Activated CD8-positive, alpha-beta memory T cell treated with anti-CD3 and anti-CD28 coated beads, Interleukin-2, amount 50 U/mL, for 1 hour (primary cell): ENCODE data around the gene HOXA13.

Experiments used
- DNase-seq: peaks from one replicate; pipeline ENCODE4 v3.0.0-alpha.2; 2020; ENCODE audit errors: extremely low read depth

Gene HOXA13

DNA sequence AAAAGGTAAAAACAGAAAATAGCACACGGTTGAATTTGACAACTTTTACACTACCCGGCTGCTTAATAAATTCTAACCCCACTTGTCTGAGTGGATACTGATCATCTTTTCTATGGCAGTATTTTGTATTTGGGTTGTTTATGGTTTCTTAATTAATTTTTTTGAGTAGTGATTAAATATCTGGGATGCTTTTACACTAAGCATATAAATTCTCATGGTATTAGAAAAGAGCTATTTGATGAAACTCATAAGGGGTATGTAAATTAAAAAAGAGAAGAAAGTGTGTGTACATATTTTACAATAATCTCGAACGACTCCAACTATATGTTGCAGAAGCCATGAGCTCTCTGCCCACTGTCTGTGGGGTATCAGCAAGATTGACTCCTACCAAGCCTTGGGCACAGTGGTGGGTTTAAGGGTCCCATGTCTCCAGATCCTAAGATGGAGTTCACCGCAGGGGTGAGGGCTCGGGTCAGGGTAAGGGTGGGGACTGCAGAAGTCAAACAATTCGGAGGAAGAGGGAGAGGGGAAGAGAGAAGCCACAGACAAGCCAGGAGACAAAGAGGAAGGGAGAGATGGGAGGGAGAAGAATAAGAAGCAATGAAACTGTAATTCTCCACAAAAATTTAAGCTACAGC, 7.6 kb upstream of the HOXA13 start:
- DNase-seq, result no peak

DNA sequence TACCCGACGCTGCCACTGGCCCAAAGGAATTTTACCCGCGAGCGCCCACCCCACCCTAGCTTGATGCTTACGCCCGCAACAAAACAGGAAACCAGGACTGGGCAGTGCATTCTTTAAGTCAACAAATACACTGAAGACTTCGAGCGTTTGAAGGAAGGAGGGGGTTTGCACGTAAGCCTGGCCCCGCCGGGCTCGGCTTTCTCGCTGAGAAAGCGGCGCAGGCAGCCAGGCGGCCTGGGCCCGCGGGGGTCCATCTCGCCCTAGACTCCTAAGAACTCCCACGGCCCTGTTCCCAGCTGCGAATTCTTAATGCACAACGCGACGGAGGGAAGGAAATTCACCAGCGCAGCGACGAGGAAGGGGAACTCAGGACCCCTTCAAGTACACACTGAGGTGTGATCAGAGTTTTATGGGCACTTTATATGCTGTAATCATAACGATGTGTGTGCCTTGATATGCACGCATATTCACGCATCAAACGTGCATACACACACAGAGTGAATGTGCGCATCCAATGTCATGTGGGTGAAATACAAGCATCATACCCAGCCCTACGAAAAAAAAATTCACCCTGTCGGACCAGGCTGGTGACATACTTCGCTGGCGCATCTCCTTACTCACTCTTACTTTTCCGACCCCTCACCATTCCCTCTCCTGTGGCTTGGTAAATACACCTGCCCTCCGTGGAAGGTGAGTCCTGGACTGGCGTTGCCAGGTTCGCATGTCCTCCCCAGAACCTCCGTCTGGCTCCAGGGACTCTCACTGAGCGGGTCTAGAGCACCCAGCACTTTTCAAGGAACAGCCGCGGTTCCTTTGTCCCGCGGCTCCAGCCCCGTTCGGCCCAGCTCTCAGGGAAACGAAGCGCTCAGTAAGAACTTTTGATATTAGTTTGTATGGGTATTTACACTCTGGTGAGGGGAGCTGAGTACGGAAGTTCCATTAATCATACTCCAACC, 5.7 kb upstream of the HOXA13 start:
- DNase-seq, result no peak

DNA sequence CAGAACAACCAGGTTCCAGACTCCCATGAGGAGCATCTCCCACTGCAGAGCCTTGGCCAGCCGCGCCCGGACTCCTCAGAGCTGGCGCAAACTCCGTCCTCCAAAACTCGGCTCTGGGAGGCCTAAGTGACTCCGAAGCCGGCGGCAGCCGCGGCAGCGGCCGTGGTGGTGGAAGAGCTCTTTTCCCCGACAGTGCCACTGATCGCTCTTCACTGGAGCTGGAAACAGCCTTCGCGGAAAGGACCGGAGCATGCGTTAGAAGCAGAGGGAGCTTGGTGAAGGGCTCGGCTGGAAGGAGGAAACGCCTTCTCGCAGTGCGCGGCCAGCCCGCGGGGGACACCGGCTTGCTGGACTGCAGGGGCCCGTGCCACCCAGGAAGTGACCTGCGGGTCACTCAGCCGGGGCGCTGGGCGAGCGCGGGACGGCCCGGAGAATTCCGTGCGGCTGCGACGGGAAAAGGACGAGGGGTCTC, 5.0 kb upstream of the HOXA13 start:
- no peak for DNase-seq

DNA sequence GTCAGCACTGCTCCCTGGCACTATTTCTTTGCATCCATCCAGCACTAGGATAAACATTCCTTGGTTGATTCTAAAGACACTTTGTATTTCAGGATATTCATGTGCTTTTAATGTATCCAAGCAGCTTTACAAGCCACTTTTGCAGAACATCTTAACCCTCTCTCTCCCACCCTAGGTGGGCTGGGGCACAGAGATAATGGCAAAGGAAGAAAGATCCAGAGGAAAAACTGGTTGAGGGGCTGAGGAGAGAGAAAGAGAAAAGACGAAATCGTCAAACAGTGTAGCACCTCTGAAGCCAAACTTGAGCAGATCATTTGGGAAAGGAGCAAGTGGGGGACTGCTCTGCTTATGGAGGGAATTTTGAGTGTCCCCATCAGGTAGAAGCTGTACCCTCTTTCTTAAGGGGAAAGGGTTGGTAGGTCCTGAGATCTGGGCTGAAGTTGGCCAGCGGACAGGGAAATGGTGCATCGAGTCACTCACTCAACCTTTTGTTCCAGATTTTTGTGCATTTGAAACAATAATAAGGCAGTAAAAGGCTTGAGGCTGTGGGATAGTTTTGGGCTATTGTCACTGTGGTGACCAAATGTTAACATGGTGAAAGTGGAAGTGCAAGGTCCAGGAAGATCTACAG, 4.2 kb upstream of the HOXA13 start:
- DNase-seq, result no peak

DNA sequence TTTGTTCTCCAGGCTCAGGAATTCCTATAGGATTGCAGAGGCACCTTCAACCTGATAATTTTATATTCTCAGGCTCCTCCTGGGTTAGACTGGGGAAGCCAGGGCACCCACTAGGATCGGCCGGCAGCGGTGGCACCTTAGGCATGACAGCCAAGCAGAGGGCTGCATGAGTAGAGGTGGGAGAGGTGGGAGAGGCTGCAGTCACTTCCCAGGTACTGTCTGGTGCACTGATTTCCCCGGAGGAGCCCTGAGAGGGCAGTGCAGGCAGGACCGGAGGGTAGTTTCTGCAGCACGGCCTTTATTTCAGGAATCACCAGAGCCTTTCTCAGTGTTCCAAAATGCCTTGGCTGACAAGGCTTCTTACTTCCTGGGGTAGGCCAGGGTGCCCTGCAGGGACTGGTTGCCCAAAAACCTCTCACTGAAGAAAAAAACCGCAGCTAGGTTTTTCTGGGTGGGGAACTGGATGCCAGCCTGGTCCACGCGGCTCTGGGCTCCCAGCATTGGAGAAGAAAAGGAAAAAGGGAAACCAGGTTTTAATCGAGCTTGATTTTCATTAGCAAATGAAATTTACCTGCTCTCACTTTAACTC, 3.6 kb upstream of the HOXA13 start:
- DNase-seq, result no peak

DNA sequence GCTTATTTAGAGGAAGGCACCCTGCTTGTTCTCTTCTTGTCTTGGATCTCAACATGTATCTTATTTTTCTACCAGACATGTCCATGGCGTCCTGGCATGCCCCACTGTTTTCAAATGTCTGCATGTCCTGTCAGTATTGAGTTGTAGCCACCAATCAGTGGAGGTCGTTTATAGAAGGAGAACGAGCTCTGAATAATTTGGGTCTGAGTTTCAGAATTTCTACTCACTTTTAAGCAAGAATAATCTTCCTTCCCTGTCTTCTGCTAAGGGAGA, 2.9 kb upstream of the HOXA13 start:
- no peak for DNase-seq

DNA sequence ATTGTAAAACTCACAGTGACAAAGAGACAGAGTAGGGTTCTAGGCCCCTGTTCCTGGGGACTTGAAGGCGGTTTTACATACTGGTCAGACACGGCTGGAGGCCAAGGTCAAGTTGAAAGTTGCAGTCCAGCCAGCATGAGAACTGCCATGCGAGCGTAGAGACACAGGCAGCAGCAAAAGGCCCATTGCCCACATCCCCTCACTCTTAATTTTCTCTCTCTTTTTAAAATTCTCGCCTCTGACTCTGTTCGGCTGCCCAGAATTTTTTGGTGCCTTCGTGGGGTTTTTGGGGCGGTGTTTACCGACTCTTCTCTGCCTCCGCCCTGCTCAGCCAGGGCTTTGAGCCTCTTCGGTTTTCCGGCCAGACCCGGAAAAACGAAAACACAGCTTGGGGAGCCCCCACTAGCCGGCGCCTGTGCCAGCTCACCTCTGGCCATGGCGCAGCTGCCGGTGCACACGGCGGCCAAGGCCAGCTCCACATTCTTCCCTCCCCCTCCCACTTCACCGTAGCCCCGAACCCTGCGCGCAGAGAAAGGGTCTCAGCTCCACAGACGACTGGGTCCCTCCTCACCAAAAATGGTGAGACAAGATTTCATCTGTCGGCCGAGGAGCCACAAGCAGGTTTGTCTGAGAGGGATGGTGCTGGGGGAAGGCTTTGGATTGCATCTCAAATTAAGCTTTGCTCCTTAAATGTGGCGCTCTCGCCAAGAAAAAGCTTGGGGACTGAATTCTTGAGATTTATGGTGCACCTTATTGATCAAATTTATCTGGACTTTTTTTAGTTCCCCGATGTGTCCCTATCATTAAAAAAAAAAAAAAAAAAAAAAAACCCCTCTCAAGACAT, 2.3 kb upstream of the HOXA13 start:
- no peak for DNase-seq

DNA sequence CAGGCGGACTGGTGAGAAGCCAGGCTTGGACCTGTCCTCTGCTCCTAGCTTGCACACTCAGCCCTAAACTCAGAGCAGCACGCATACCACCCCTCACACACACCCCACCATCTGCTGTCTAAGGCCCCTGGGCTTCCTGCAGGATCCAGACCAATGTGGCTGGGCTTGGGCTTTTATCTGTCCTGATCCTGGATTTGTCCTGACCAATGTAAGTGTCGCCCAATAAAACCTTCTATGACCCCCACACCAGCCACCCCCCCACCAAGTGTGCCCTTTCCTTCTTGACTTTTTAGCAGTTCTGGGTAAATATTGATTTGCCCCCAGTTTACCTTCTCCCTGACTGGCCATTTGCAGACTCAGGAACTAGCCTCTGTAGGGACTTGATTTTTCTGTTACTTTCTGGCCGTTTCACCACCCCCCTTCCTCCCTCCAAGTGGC, 1.7 kb upstream of the HOXA13 start:
- no peak for DNase-seq

DNA sequence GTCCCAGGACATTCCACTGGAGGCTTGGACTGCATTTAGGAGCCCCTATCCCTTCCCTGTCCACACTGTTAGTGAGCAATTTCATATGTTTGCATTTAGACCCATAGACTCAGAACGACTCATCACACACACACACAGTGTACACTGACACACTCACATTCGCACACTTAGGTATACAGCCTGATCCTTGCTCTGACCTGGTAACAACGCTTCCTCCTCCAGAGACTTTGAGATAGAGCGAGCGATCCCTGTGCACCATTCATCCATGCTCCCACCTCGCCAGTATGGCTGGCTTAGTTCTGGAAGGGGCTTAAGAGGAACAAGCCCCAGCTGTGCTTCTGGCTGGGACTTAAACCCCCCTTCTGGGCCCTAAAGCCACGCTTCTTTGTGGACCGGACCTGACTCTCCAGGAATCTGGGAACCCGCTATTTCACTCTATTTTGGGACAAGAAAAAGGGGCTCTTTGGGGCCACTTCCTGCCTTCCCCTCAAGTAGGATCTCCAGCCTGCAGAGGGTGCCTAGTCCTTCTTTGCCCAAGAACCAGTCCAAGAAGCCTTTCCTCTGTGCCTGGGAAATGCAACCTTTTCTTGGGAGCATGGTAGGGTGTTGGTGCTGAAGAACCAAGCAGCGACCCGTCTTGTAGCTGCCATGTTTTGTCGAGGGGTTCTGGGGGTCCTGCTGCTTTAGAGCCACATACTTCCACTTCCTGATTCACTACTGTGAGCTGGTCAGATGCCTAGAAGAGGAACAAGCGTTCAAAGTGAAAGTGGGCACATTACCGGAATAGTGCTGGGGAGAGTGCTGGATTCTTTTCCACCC, 1.1 kb upstream of the HOXA13 start:
- no peak for DNase-seq

DNA sequence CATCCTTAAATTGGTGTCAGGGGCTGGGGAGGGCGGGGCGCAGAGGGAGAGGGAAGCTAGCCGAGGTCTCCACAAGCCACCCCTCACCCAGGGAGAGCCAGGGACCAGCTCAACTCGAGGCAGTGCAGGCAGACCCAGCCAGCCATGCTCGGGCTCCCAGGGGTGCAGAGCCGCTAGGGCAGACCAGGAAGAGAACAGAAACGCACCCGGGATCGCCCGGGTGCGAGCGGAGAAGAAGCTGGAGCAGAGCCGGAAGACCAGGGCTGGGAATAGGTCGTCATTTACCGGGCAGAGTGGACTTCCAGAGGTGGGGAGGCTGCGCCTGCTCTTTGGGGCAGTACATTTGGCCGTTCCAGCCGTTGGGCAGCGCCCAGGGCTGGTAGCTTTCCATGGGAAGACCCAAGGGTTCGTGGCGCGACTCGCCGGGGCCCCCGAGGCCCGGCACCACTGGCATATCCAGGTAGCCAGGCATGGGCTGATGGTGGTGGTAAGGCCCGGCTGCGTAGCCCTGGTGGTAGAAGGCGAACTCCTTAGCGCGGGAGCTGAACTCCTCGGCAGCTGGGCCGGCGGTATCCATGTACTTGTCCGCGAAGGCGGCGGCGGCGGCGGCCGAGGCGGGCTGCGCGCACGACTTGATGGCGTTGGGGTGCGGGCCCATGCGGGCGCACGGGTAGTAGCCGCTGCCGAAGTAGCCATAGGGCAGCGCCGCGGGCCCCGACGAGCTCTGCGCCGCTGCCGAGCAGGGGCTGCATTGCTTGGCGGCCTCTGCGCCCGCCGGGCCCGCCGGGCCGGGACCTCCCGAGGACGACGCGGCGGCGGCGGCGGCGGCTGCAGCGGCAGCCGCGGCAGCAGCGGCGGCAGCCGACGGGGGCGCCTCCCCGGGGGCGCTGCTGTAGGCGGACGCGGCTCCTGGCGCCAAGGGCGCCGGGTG, 755 bp downstream of the HOXA13 start:
- no peak for DNase-seq

DNA sequence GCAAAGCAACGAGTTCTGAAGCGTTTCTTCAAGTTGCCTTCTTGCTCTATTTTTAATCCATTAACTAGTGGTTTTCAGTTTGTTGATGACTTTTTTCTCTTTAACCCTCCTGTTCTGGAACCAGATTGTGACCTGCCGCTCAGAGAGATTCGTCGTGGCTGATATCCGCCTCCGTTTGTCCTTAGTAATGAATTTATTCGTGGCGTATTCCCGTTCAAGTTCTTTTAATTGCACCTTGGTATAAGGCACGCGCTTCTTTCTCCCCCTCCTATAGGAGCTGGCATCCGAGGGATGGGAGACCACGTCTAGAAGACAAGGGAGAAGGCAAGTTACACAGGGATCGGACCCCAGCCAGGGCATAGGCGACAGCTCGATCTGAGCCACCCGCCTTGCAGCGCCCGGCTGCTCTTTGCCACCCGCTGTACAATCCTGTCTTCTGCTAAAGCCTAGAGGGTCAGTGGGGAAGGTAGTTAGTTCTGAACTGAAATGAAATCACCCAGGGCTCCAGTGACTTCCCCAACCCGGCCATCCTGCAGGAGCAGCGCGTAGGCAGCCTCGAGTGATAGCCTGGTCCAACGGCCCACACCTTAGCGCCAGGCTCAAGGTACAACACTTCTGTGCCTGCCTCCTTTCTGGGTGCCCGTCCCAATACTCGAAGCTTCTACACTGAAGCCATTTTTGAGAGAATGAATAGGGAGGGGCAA, 1.6 kb downstream of the HOXA13 start:
- DNase-seq, result no peak

DNA sequence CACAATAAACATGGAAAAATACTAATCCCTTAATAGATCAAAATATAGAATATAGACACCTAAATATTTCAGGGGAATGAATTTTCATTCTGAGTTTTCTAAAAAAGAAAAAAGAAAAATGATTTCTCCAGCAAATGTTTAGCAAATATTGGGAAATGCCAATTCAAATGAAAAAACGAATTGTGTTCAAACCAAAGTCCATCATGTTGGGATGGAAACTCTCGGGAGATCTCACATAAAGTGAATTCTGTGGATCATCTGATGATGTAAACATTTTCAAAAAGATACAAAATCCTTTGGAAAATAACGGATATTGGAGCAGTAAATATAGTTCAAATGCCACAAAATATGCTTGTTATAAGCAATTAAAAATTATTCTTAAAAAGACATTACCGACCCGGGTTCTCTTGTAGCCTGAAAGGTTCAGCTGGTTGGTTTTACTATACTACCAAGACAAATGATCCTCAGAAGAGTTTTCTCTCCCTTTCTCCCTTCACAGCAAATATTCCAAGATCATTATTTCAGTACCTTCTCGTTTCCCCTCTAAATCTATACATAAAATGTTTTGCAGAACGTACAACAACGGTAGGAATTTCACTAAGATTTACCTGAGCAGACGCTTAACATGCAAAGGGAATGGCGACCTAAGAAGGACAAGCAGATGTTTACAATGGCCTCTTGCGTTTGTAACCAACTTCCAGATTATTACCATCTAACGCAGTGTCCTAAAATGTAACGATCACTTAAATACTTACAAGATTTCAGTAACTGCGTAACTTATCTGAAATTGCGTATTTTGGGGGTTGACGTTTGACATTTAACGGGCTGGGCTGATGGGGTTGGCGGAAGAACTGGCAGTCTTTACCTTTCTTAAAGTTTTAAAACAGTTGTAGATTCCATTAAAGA, 2.5 kb downstream of the HOXA13 start:
- no peak for DNase-seq

DNA sequence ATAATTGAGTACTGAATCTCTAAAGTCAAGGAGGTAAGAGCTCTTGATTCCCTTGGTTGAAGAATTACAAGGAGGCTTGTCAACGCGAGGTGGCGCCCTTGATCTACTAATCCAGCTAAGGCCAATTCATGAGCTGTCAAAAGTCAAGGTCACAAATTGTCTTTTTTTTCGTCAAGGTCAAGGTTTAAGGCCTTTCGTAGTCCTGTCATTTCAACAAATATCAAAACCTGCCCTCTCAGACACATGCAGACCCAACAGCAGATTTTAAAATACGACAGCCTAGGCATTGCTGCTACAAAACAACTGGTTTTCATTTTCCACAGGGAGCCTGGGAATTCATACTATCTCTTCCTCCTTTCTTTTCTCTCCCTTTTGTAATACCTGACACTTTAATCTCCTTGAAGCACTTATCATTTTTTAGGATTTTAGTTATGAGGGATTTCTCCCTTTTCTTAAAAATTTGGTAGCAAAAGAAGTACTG, 3.6 kb downstream of the HOXA13 start:
- DNase-seq, result peak; percentile 67

DNA sequence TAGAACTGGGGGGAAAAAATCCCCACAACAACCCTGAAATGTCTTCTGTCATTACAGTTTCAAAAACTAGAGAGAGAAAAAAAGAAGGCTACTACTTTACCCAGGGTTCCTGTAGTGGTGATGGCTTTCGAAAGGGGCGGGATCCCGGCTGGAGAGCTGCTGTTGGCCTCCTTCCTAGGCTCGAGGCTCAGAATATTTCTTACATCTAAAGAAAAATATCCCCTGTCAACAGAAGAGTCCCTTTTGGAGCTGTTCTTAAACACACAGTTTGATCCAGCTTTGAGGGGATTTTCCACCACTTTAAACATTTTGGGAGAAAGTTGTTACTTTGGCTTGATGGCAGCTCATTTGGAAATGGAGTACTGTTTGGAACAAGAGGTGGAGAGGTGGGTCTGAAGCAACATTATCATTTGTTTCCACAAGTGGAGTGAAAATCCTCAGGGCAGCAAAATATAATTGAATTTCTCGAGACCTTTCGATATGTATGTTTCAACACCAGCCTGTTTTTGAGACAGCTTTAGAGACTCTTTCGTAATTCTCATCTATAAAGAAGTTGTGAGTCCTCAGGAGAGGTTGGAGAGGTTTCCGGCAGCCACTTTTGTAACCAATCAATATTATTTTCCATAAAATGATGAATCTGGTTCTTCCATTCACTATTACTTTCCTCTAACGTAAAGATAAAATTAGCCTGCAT, 5.1 kb downstream of the HOXA13 start:
- DNase-seq, result no peak

DNA sequence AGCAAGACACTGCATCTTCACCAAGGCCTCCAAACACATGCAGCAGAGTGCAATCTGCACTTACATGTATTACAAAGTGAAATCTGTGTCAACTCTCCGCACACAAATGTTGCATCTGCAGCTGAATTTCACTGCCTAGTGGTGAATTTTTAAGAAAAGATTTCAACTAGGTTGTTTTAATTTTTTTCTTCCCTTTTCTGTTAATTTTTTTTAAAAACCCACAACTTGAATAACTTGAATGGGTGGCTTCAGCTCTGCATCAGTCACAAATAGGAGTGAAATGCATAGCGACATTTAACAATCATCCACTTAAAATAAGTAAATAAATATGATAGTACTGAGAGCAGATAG, 5.9 kb downstream of the HOXA13 start:
- DNase-seq, result no peak

DNA sequence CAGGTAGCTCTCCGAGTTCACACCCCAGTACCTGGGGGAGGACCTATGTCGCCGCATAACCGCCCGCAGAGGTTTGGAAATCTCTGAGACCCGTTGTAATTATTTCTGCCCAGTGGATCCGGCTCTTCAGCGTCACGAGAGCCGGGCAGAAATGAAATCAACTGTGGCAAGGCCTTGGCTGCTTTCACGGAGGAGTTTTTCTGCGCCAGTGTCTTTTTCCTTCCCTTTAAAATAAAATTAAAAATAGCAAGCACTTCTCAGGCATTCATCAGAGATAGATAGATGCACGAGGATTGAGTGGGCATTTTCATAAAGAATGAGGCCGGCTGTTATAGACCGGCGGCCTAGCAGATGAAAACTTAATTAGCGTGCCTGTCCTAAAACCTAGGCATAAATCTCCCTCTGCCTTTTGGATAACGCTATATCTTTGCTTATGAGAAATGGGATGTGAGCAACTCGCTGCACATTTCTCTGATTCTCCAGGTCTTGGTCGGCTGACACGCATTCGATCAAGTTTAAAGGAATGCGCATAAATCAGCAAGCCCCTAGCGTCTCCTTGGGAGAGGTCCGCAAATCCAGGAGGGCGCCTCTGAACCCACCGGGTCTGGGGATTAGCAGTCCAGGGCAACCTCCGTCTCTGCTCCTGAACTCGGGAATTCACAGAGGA, 6.4 kb downstream of the HOXA13 start:
- DNase-seq, result no peak
